ENCODE results near the gene KRT6C. TPM values are rescaled to one million over a fixed set of nuclear protein-coding genes. Genes with fewer than 3 reads are reported as not detected.

The KRT6C gene
- total and polyA plus RNA-seq, 2 donors from 2014 or later, result not detected

- no peaks in the 10 kb centered on the region for H3K27me3 ChIP-seq (ENCODE audit: control insufficient read depth, insufficient read depth, low read length)
- H3K27ac ChIP-seq (ENCODE audit: low read depth in 2 of 2, low read length in 2 of 2), result no peak overlapping the region
- intact Hi-C loops (cut with DNase I), result no loop called here
- no peak overlapping the region for H3K9ac ChIP-seq (ENCODE audit: low read length in 3 of 3)
- DNase-seq (no peak), FAIRE-seq (no peak)
- no peaks in the 10 kb centered on the region for H3K4me1 ChIP-seq (ENCODE audit: control insufficient read depth in 2 of 3, insufficient read depth in 2 of 3, low read depth in 1 of 3, low read length in 3 of 3)
- H3K4me3 ChIP-seq (ENCODE audit: low read length in 3 of 3), result no peak overlapping the region
- H3K9me3 ChIP-seq (ENCODE audit: control insufficient read depth in 2 of 3, insufficient read depth in 1 of 3, low read length in 3 of 3), result no peaks in the 10 kb centered on the region
- no peaks in the 10 kb centered on the region for H3K36me3 ChIP-seq (ENCODE audit: control insufficient read depth in 2 of 3, insufficient read depth in 3 of 3, low read length in 3 of 3)
- TF ChIP-seq CTCF (IDR thresholded peaks at IDR 0.05; ENCODE audit: borderline replicate concordance, extremely low read depth, insufficient read depth), result no peak
Measured at GRCh38 chr12:52436000-52436827, 37.4 kb downstream of the KRT6C start.

GRCh38 chr12:52435659-52435999, 38.0 kb downstream of the KRT6C start:
- H3K27ac ChIP-seq (ENCODE audit: low read depth in 2 of 2, low read length in 2 of 2), result no peak overlapping the region
- H3K4me3 ChIP-seq (ENCODE audit: low read length in 3 of 3), result no peak overlapping the region
- TF ChIP-seq CTCF (IDR thresholded peaks at IDR 0.05; ENCODE audit: borderline replicate concordance, extremely low read depth, insufficient read depth), result no peak
- intact Hi-C loops (cut with DNase I), result no loop called here
- no peaks in the 10 kb centered on the region for H3K4me1 ChIP-seq (ENCODE audit: control insufficient read depth in 2 of 3, insufficient read depth in 2 of 3, low read depth in 1 of 3, low read length in 3 of 3)
- no peaks in the 10 kb centered on the region for H3K36me3 ChIP-seq (ENCODE audit: control insufficient read depth in 2 of 3, insufficient read depth in 3 of 3, low read length in 3 of 3)
- no peak overlapping the region for H3K9ac ChIP-seq (ENCODE audit: low read length in 3 of 3)
- no peak for DNase-seq
- H3K9me3 ChIP-seq (ENCODE audit: control insufficient read depth in 2 of 3, insufficient read depth in 1 of 3, low read length in 3 of 3), result no peaks in the 10 kb centered on the region
- no peaks in the 10 kb centered on the region for H3K27me3 ChIP-seq (ENCODE audit: control insufficient read depth, insufficient read depth, low read length)
- FAIRE-seq, result no peak

- Histone ChIP-seq H3K27ac (ENCODE audit: low read depth in 2 of 2, low read length in 2 of 2) (no peak overlapping the region), H3K36me3 (ENCODE audit: control insufficient read depth in 2 of 3, insufficient read depth in 3 of 3, low read length in 3 of 3) (no peaks in the 10 kb centered on the region), H3K4me1 (ENCODE audit: control insufficient read depth in 2 of 3, insufficient read depth in 2 of 3, low read depth in 1 of 3, low read length in 3 of 3) (no peaks in the 10 kb centered on the region), H3K4me3 (ENCODE audit: low read length in 3 of 3) (no peak overlapping the region), H3K27me3 (ENCODE audit: control insufficient read depth, insufficient read depth, low read length) (no peaks in the 10 kb centered on the region), H3K9me3 (ENCODE audit: control insufficient read depth in 2 of 3, insufficient read depth in 1 of 3, low read length in 3 of 3) (no peaks in the 10 kb centered on the region), H3K9ac (ENCODE audit: low read length in 3 of 3) (no peak overlapping the region)
- intact Hi-C loops (cut with DNase I), result no loop called here
- TF ChIP-seq CTCF (IDR thresholded peaks at IDR 0.05; ENCODE audit: borderline replicate concordance, extremely low read depth, insufficient read depth), result no peak
- FAIRE-seq, result no peak
- no peak for DNase-seq
Measured at GRCh38 chr12:52434760-52435530, 38.7 kb downstream of the KRT6C start.

Data from kidney (tissue), 14 donors.